Endothelial cell of umbilical vein (primary cell): ENCODE data around the gene PLEKHG4B. TPM values are rescaled to one million over a fixed set of nuclear protein-coding genes. Genes with fewer than 3 reads are reported as not detected.

Source experiments
- BruUV-seq: library from RNA; stranded (reverse); fragments of 400-500 nt; replicated peaks from 2 replicates; lab custom pipeline; 2021; lab: Mats Ljungman, UMichigan
- CTCF ChIA-PET: fragments of 300-600, 350-600 bp; sonication (Branson Sonifier 250); formaldehyde crosslinking; loops from one replicate; lab custom pipeline; 2021; ENCODE audit warnings: antibody characterized with exemption, inconsistent platforms; lab: Charles Lee
- POLR2A ChIA-PET: fragments of 300-600, 350-600 bp; sonication (Branson Sonifier 250); formaldehyde crosslinking; loops from one replicate; lab custom pipeline; 2021; ENCODE audit warnings: antibody characterized with exemption, inconsistent platforms; lab: Charles Lee
- DNase-seq: peaks from one replicate; pipeline ENCODE4 v3.0.0-alpha.2; 2011; ENCODE audit warnings: low read depth, low spot score
- FAIRE-seq: peaks from 2 replicates; lab custom pipeline; 2011; peaks lifted over from hg19 to GRCh38; lab: Jason Lieb, UNC
- H2AFZ ChIP-seq: 2 replicates; pipeline ENCODE4 v1.6.0; 2012; ENCODE audit warnings: low read depth, low read length, control low read depth, inconsistent platforms
- H3K27ac ChIP-seq: 2 replicates; pipeline ENCODE4 v1.5.1; 2011; ENCODE audit warnings: low read depth, mild to moderate bottlenecking, control low read depth, low read length, moderate library complexity; ENCODE audit not compliant: insufficient read depth
- H3K27me3 ChIP-seq, 2 experiments: 2 replicates each; pipeline versions ENCODE4 v1.6.0 to v1.6.1; 2011; ENCODE audit warnings: low read length in 2 of 2, mixed read lengths in 1 of 2; ENCODE audit not compliant: control insufficient read depth in 2 of 2, insufficient read depth in 2 of 2
- H3K36me3 ChIP-seq, 2 experiments: 2 replicates in 1 of 2; 3 replicates in 1 of 2; pipeline ENCODE4 v1.5.1; 2011; ENCODE audit warnings: low read length in 2 of 2, mild to moderate bottlenecking in 1 of 2, moderate library complexity in 1 of 2; ENCODE audit not compliant: control insufficient read depth in 2 of 2, insufficient read depth in 2 of 2; ENCODE audit errors: extremely low read depth in 1 of 2
- H3K4me1 ChIP-seq: 3 replicates; pipeline ENCODE4 v1.5.1; 2011; ENCODE audit warnings: mild to moderate bottlenecking, low read length; ENCODE audit not compliant: control insufficient read depth, insufficient read depth; ENCODE audit errors: extremely low read depth
- H3K4me2 ChIP-seq: 2 replicates; pipeline ENCODE4 v1.6.1; 2011; ENCODE audit warnings: low read length, control low read depth, mixed read lengths; ENCODE audit not compliant: insufficient read depth
- H3K4me3 ChIP-seq, 3 experiments: fragments of 200-600 bp in 1 of 3; sonication (generic), shearing (Covaris generic) in 1 of 3; replicated peaks in 1 of 3; 2 replicates each; pipeline ENCODE4 v1.5.1; 2011 to 2016; ENCODE audit warnings: control low read depth in 3 of 3, low read length in 3 of 3, mild to moderate bottlenecking in 2 of 3, inconsistent platforms in 1 of 3, low read depth in 1 of 3, moderate library complexity in 1 of 3; ENCODE audit not compliant: insufficient read depth in 1 of 3
- H3K79me2 ChIP-seq: 2 replicates; pipeline ENCODE4 v1.6.0; 2012; ENCODE audit warnings: low read length, inconsistent platforms; ENCODE audit not compliant: control insufficient read depth, insufficient read depth
- H3K9ac ChIP-seq: replicated peaks from 2 replicates; pipeline ENCODE3; 2011; ENCODE audit warnings: low read length, control low read depth; ENCODE audit not compliant: insufficient read depth; ENCODE audit errors: extremely low read depth
- H3K9me1 ChIP-seq: replicated peaks from 3 replicates; pipeline ENCODE4 v1.6.0; 2011; ENCODE audit warnings: mild to moderate bottlenecking, low read length; ENCODE audit not compliant: control insufficient read depth, insufficient read depth; ENCODE audit errors: extremely low read depth
- H3K9me3 ChIP-seq: replicated peaks from 2 replicates; pipeline ENCODE4 v1.5.1; 2012; ENCODE audit warnings: low read length, inconsistent platforms; ENCODE audit not compliant: control insufficient read depth, insufficient read depth
- H4K20me1 ChIP-seq: replicated peaks from 2 replicates; pipeline ENCODE3; 2011; ENCODE audit warnings: mild to moderate bottlenecking, low read length; ENCODE audit not compliant: control insufficient read depth, insufficient read depth; ENCODE audit errors: extremely low read depth
- CTCF ChIP-seq, 2 donors: IDR thresholded peaks; 1 replicate in 1 of 2; 2 replicates in 1 of 2; pipeline ENCODE4 v1.5.1; 2011; ENCODE audit warnings: low read length in 2 of 2, mild to moderate bottlenecking in 2 of 2, moderate library complexity in 2 of 2, control low read depth in 1 of 2, inconsistent platforms in 1 of 2, low read depth in 1 of 2; ENCODE audit not compliant: insufficient read depth in 1 of 2; ENCODE audit errors: extremely low read depth in 1 of 2
- EZH2 ChIP-seq: IDR thresholded peaks from 2 replicates; pipeline ENCODE4 v1.6.1; 2012; ENCODE audit warnings: borderline replicate concordance, low read depth, mild to moderate bottlenecking, moderate library complexity, low read length, inconsistent platforms; ENCODE audit not compliant: severe bottlenecking
- FOS ChIP-seq: IDR thresholded peaks from 2 replicates; pipeline ENCODE4 v1.6.1; 2011; ENCODE audit warnings: mild to moderate bottlenecking, low read length, moderate library complexity, borderline replicate concordance; ENCODE audit not compliant: insufficient read depth
- GATA2 ChIP-seq: IDR thresholded peaks from 2 replicates; pipeline ENCODE4 v1.7.0; 2011; ENCODE audit warnings: low read depth, mild to moderate bottlenecking, moderate library complexity, mixed read lengths, low read length; ENCODE audit not compliant: insufficient read length, insufficient read depth
- JUN ChIP-seq: IDR thresholded peaks from 2 replicates; pipeline ENCODE4 v1.6.1; 2011; ENCODE audit warnings: borderline replicate concordance, low read depth; ENCODE audit not compliant: insufficient read length, insufficient read depth
- MAX ChIP-seq: IDR thresholded peaks from 2 replicates; pipeline ENCODE4 v1.6.1; 2011; ENCODE audit not compliant: insufficient read depth, insufficient read length
- MYC ChIP-seq: IDR thresholded peaks from one replicate; pipeline ENCODE4 v1.6.1; 2011; ENCODE audit warnings: mild to moderate bottlenecking, low read depth, low read length
- POLR2A ChIP-seq: IDR thresholded peaks from 2 replicates; pipeline ENCODE4 v1.6.1; 2012; ENCODE audit warnings: low read depth, mild to moderate bottlenecking, control low read depth, low read length
- dilution Hi-C: fragments of 300-500 bp; cut with MboI; formaldehyde crosslinking; loops from one replicate; pipeline ENCODE4 v1.15.0; 2019; ENCODE audit warnings: low sequenced_read_pairs; ENCODE audit not compliant: extremely low pct_ligation_motif_present
- intact Hi-C: fragments of 100-400 bp; cut with micrococcal nuclease; formaldehyde crosslinking; loops from one replicate; pipeline ENCODE4 v1.10.0; 2022
- polyA plus RNA-seq, 4 experiments: library from polyadenylated mRNA; depleted of rRNA in 3 of 4; stranded (reverse) in 3 of 4; unstranded in 1 of 4; fragments of >200 nt; gene quantifications; 2 replicates each; pipeline versions ENCODE4 v1.2.1 to v1.2.3, GENCODE V29; 2011 to 2012; ENCODE audit warnings: missing spikeins in 1 of 4
- total RNA-seq: library from RNA; stranded (reverse); gene quantifications from 2 replicates; pipeline ENCODE4 v1.2.3, GENCODE V29; 2021

The PLEKHG4B gene
- total and polyA plus RNA-seq, 2 donors (not counting 3 experiments of a cell fraction or from before 2014, with no cell fraction given): not detected

DNA sequence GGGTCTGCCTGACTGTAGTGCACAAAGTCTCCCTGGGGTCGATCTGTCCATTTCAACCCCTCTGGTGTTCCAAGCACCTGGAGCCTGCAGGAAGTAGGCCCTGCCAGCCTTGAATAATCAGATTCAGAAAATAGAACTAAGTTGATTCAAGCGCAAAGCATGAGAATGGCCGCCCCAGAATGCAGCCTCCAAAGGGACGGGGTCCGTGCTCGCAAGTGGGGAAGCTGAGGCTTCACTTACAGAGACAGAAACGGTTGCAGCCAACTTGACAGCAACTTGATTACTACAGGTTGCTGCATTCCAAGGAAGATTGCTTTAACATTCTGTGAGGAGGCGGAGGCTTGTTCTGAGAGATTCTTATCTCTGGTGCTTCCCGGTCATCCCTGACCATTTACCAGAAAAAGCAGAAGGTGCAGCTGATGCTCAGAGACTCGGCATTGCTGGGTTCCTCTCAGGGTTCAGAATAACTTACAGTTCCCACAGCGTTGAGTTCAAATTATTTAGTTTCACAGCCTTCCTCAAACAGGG, 84.4 kb downstream of the PLEKHG4B start:
- intact Hi-C loops: no loop called here
- ChIA-PET CTCF (no interaction called here), POLR2A (no interaction called here)
- H4K20me1 ChIP-seq: no peaks in the 10 kb centered on the region
- H3K9ac ChIP-seq: no peak overlapping the region
- no peaks in the 10 kb centered on the region for H3K79me2 ChIP-seq
- no TSS peak for BruUV-seq
- DNase-seq (no peak), FAIRE-seq (no peak)
- H3K9me1 ChIP-seq: no peaks in the 10 kb centered on the region
- no peak overlapping the region for H3K4me2 ChIP-seq
- dilution Hi-C loops: no loop called here
- no peak overlapping the region for H3K27ac ChIP-seq
- no peak overlapping the region for H2AFZ ChIP-seq
- H3K36me3 ChIP-seq: no peaks in the 10 kb centered on the region
- no peaks in the 10 kb centered on the region for H3K4me1 ChIP-seq
- H3K4me3 ChIP-seq: no peak overlapping the region
- peaks cover 8% of the 10 kb centered on the region in 2 experiments for H3K27me3 ChIP-seq
- no peaks in the 10 kb centered on the region for H3K9me3 ChIP-seq
- no peak for TF ChIP-seq EZH2
- no peak for TF ChIP-seq POLR2A
- no peak for TF ChIP-seq GATA2
- no peak for TF ChIP-seq FOS
- TF ChIP-seq MAX: no peak
- TF ChIP-seq MYC: no peak

- Histone ChIP-seq H3K36me3 (no peaks in the 10 kb centered on the region), H3K4me1 (no peaks in the 10 kb centered on the region), H3K9me3 (no peaks in the 10 kb centered on the region), H3K4me2 (no peak overlapping the region), H3K9me1 (no peaks in the 10 kb centered on the region), H3K9ac (no peak overlapping the region), H2AFZ (no peak overlapping the region), H3K79me2 (no peaks in the 10 kb centered on the region), H4K20me1 (no peaks in the 10 kb centered on the region), H3K4me3 (no peak overlapping the region), H3K27ac (no peak overlapping the region), H3K27me3 (peaks cover 8% of the 10 kb centered on the region in 2 experiments)
- no TSS peak for BruUV-seq
- TF ChIP-seq CTCF (IDR thresholded peaks at IDR 0.05; ENCODE audit: extremely low read depth in 1 of 2, insufficient read depth in 1 of 2, low read depth in 1 of 2, low read length in 2 of 2) (no peak), FOS (no peak), MAX (no peak), EZH2 (no peak), POLR2A (no peak), GATA2 (no peak), MYC (no peak), JUN (no peak)
- intact Hi-C loops: no loop called here
- no peak for FAIRE-seq
- CTCF ChIA-PET: interaction anchor here (1.5 kb wide), 1 partner anchor 10 kb away, joined by 6 read pairs; no protein-coding TSS in a partner anchor
- dilution Hi-C loops: no loop called here
- POLR2A ChIA-PET: no interaction called here
- DNase-seq: no peak
Observed at GRCh38 chr5:178110-178509, 86.1 kb downstream of the PLEKHG4B start.
